HG03103 (cell line): ENCODE results near the gene LANCL2.

Experiments
- ATAC-seq: cut with Tn5 transposase; IDR thresholded peaks from one replicate; pipeline ENCODE4 v1.9.1; 2021; ENCODE audit warnings: low read depth; ENCODE audit not compliant: unreplicated experiment

The LANCL2 gene

GRCh38 chr7:55432939-55433784, 68.0 kb downstream of the LANCL2 start:
- peak; percentile 85 for ATAC-seq

- no peak for ATAC-seq
Measured at GRCh38 chr7:55435466-55435865, 70.3 kb downstream of the LANCL2 start.

DNA sequence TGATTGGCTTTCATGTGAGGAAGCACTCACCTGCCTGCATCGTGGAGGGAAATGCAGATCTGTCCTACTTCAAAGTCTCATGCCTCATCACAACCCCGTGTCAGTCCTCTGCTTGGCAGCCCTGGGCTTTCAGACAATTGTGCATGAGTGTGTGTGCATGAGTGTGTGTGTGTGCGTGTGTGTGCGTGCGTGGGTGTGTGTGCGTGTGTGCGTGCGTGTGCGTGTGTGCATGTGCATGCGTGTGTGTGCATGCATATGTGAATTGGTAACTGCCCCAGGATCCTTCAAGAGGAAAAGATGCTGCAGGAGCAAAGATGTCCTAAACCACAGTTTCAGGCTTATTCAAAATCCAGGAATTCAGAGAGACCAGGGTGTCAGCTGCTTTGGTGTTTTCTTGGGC, 71.3 kb downstream of the LANCL2 start:
- ATAC-seq = no peak

- no peak for ATAC-seq
Measured at GRCh38 chr7:55437375-55437774, 72.2 kb downstream of the LANCL2 start.

- ATAC-seq = no peak
Measured at GRCh38 chr7:55438085-55438756, 73.1 kb downstream of the LANCL2 start.

GRCh38 chr7:55438757-55439525, 73.8 kb downstream of the LANCL2 start:
- no peak for ATAC-seq

GRCh38 chr7:55439627-55440026, 74.5 kb downstream of the LANCL2 start:
- ATAC-seq = no peak

- no peak for ATAC-seq
Measured at GRCh38 chr7:55440040-55440690, 75.0 kb downstream of the LANCL2 start.

DNA sequence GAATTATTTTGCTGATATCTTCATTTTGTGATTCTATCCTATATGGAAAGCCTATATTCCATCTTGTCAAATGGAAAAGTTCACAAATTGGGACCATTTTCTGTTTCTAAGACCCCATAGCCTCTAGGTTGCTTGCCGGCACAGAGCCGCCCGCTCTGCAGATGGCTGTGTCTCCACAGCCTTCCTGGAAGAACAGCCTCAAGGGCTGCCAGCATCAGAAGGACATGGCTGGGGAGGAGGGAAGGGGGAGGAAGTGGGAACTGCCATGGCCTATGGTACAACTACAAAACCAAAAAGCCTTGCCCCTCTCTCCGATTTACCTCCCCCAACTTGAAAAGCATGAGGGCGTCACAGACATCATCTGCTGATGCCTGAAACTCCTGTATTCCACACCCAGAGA, 75.9 kb downstream of the LANCL2 start:
- ATAC-seq = no peak

DNA sequence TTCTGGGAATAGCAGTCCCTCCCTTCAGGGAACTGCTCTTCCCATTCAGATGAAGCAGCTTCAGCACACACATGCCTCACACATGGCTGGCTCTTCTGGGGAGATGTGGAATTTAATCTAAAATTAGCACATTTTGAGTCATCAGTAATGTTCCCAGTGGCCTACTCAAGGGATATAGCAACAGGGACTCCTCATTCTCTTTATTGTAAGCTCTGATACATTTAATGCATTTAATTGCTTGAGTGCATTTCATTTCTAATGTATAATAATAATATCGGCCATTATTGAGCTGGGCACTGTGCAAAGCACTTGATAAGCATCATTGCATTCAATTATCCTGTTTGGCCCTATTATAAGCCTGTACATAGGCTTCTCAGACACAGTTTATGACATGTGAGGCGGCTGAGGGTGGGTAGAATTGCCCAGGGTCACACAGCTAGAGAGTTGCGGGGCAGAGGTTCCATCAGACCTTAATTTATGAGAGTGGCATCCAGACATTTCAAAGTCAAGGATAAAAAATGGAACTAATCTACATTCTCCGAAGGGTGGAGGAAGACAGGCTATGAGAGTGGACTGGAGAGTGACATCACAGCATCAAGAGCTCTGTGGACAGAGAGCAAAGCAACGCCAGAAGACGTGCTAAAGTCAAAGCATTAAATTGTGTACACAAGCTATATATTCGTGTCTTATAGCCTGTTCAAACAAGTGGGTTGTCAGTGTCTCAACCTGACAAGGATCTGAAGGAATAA, 76.8 kb downstream of the LANCL2 start:
- no peak for ATAC-seq

DNA sequence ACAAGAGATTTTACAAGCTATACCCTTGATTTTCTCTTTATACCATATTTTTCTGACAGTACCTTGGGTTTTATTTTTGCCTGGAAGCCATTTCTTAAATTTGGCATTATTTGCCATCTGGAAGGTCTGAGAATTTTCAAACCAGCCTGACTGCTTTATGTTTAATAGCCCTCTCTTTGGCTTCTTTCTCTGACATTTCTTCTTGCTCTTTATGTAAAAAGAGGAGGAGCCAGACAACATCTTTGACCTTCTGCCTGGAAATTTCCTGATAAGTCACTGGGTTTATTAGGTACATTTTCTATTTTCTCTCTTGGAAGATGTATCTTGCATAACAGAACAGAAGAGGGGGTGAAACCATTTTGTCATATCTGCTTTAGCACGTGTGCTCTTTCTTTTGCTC, 79.6 kb downstream of the LANCL2 start:
- ATAC-seq = no peak

- no peak for ATAC-seq
Measured at GRCh38 chr7:55448526-55448925, 83.4 kb downstream of the LANCL2 start.

- ATAC-seq = no peak
Measured at GRCh38 chr7:55449205-55449991, 84.3 kb downstream of the LANCL2 start.

GRCh38 chr7:55449992-55450535, 84.9 kb downstream of the LANCL2 start:
- no peak for ATAC-seq

DNA sequence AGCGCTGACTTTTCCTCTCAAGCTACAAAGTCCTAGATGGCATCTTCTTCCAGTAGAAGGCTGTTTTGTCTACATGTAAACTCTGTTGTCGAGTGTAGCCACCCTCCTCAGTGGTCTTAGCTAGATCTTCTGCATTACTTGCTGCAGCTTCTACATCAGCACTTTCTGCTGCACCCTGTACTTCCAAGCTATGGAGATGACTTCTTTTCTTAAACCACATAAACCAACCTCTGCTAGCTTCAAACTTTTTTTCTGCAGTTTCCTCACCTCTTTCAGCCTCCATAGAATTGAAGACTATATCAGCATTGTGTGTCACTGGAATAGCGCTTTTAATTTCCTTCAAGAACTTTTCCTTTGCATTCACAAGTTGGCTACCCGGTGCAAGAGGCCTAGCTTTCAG, 87.8 kb downstream of the LANCL2 start:
- ATAC-seq = no peak

DNA sequence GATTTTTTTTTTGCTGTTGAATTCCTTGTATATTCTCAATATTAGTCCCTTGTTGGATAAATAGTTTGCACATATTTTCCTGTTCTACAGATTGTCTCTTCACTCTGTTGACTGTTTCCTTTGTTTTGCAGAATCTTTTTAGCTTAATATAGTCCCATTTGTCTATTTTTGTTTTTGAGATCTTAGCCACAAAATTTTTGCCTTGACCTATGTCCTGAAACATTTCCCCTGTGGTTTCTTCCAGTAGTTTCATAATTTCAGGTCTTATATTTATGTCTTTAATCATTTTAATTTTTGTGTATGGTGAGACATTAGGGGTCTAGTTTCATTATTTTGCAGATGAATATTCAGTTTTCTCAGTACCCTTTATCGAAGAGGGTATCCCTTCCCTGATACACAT, 92.7 kb downstream of the LANCL2 start:
- ATAC-seq = no peak

- no peak for ATAC-seq
Measured at GRCh38 chr7:55458351-55458750, 93.2 kb downstream of the LANCL2 start.

- no peak for ATAC-seq
Measured at GRCh38 chr7:55463686-55464262, 98.6 kb downstream of the LANCL2 start.

DNA sequence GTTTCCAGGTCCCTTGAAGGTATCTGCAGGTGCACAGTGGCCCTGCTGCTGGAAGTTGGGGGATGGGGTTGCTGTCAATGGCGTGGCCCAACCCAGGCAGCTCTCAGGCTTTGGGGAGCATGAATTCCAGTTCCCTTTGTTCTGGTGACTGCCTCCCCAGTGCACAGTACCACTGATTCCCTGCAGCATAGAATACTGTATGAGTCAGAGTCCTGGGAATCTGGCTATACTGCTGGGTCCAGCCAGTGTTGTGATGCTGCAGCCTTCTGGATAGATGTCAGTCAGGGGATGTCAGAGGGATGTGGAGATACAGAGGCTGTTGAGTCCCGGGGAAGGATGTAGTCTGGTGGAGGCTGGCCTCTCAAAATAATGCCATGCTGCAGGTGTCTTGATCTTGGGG, 99.3 kb downstream of the LANCL2 start:
- ATAC-seq = no peak
